HG03139 (cell line): ENCODE measurements around the gene PDZD2.

Experiments
- ATAC-seq: cut with Tn5 transposase; IDR thresholded peaks from one replicate; pipeline ENCODE4 v1.9.1; 2021; ENCODE audit not compliant: unreplicated experiment

The PDZD2 gene

GRCh38 chr5:31913808-31914207, 274.9 kb downstream of the PDZD2 start:
- no peak for ATAC-seq

- no peak for ATAC-seq
Measured at GRCh38 chr5:31916327-31916726, 277.4 kb downstream of the PDZD2 start.

- ATAC-seq, result no peak
Measured at GRCh38 chr5:31918739-31919138, 279.8 kb downstream of the PDZD2 start.

GRCh38 chr5:31921852-31922305, 282.9 kb downstream of the PDZD2 start:
- ATAC-seq, result no peak

- ATAC-seq, result no peak
Measured at GRCh38 chr5:31924005-31924404, 285.1 kb downstream of the PDZD2 start.

DNA sequence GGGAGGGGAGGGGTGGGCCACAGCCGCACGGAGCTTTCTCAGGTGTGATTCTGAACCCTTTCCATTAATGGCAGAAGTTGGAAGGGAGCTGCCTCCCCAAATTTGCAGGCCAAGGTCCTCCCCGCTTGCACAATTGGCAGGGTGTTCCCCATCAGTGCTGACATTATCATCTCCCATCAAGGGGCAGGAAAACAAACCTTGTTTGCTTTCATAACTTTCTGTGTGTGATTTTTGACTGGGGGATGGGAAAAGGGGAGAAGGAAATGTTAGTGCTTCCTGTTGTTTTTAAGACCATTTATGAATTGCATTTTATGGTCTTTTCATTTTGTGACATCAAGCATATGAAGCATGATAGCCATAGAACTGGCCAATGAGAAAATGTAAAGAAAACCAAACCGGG, 292.9 kb downstream of the PDZD2 start:
- ATAC-seq, result no peak

- no peak for ATAC-seq
Measured at GRCh38 chr5:31934156-31934555, 295.2 kb downstream of the PDZD2 start.

DNA sequence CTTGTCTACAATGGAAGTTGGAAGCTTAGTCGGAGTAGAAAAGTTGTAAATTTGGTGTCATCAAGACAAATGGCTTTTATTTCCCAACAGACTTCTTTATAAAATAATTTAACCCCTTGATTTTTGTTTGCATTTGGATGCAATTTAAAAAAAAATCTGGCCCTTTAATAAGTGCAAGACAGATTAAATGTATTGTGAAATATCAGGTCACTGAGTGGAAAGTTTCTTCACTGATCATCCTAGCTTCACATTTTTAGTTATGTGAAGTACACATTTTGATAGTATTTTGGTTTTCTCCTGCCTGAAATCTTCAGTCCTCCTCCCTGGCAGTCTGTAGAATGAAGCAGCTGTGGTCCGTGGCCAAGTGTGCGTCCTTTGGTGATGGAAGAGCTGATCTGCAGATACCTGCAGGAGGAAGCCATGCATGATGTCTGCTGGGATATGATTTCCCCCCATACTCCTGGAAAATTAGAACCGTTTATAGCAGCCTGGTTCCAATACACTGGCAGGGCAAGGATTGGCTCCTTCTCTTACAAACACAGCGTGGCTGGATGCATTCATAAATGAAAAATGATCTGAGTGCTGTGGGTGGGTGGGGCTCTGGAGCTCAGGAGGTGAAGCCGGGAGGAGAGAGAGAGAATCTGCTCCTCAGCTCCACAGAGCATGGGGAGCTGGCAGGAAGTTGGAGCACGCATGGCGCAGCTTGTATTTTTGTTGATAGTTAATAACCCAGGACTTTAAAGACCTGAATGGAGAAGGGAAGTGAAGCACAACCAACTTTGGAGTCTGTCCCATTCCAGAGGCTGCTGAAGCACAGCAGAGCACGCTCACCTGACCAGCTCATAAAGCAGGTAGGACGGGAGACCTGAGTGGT, 296.8 kb downstream of the PDZD2 start:
- no peak for ATAC-seq

DNA sequence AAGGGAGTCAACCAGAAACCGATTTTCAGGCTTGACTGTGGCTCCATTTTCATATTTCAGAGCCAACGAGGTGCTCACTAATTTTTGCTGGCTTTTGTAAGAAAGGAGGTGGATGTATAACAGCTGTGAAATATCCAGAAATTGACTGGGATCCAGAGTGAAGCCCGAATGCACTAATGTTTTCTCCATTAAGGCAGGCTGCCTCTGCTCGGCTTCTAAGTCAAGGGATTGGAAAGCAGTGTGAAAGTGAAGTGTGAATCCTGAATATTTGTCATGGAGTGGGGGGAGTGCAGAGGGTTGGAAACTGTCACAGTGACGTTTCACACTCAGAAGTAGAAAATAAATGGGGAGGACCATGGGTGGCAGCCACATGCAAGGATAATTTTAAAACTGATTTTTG, 297.8 kb downstream of the PDZD2 start:
- ATAC-seq, result no peak

- ATAC-seq, result no peak
Measured at GRCh38 chr5:31937226-31937625, 298.3 kb downstream of the PDZD2 start.

DNA sequence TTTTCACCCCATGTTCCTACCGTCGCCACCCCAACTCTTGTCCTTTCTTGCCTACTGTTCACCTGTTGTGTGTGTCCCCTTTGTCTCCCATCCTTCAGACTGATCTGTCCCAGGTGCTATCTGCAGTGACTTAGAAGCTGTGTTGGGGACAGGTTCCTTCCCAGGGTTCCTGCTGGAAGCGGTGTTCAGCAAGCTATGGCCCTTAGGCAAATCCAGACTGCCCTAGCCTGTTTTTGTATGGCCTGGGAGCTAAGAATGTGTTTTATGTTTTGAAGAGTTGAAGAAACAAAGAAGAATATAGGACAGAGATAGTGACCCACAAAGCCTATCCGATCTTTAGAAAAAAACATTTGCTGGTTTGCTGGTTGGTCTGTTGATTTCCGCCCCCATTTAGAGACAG, 298.8 kb downstream of the PDZD2 start:
- ATAC-seq, result no peak

DNA sequence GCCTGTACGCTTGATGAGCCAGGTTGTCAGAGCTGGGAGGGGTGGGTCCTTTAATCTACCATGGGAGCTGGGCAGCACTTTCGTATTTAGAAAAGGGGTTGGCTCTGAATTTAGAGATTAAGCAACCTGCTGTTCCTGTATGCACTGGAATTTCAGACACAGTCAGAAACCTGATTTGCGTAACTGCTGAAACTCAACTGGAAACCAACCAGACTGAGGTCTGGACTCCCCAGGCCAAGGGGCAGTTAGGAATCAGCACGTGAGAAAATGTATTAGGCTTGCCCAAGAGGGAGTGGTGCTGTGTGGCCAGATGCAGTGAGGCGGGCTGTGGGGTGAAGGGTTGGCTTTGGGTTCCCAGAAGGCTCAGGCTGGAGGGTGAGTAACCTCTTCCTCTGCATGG, 300.2 kb downstream of the PDZD2 start:
- no peak for ATAC-seq

DNA sequence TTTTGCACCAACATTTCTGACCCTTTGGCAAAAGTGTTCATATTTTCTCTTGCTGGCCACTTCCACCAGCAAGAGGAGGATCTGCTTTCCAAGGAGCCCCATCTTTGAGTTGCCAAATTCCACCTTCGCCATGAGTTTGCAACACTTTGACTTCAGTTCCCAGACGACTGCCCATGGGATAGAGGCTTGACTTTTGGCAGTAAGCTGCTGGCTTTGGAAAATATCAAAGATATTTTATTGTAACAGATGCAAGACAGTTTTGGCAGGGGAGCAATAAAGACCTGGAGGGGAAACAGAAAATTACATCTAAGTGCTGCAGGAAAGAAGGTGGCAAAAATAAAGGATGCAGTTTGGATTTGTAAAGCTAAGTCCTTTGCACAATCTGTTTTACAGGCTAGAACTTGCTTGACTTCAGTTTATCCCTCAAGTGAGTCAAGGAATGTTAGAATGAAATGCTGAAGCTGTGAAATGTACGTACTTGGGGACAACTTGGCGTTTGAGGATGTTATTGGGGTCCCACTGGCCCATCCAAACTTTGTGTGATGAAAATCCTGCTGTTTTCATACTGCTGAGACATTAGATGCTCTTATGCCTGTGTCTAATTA, 302.3 kb downstream of the PDZD2 start:
- no peak for ATAC-seq

DNA sequence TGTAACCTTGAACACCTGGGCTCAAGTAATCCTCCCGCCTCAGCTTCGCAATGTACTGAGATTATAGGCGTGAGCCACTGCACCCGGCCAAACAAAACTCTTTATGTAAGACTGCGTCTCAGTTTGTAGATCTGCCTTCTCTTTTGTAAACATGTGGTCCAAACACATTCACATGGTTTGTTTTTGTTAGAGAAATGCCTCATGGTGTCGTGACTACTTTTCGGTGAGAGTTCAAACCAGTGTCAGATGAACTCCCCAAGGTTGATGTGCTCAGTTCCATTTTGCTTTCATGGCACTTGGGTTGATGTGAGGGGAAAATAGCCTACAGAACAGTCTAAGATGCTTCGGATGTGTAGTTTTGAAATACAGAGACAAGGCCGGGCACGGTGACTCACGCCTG, 303.6 kb downstream of the PDZD2 start:
- ATAC-seq, result no peak

DNA sequence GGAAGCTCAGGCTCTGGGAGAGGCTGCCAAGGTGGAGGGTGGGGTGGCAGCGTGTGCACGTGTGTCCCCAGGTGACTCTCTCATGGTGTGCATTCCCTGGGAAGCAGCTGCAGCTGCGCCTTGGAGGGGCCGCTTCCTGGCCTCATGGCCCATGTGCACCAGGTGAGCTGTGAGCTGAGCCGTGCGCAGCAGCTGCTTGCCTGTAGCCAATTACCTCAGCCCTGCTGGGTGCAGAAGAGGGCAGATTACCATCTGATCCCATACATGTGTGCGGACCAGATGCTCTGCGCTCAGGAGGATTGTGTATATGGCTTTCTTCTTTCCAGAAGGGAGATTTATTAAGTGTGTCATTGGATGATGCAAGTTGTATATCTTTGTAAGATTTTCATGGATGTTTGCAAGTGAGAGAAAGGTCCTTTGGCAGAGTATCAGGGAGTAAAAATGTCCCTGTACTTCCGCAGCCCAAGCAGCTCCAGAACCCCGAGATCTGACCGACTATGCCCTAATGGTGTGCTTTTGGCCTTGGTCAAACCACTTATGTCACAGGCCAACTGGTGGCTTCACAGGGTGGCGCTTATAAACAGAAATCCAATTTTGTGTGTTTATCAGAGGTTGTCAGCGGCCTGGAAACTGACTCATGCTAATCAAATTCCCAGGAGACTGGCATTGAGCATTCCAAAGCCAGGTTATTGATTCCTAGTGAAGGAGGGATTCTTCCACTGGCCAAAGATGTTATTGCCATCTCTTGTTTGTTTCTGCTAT, 305.9 kb downstream of the PDZD2 start:
- no peak for ATAC-seq

GRCh38 chr5:31948006-31948405, 309.1 kb downstream of the PDZD2 start:
- no peak for ATAC-seq

- no peak for ATAC-seq
Measured at GRCh38 chr5:31952067-31952466, 313.1 kb downstream of the PDZD2 start.

- no peak for ATAC-seq
Measured at GRCh38 chr5:31954091-31954490, 315.2 kb downstream of the PDZD2 start.

DNA sequence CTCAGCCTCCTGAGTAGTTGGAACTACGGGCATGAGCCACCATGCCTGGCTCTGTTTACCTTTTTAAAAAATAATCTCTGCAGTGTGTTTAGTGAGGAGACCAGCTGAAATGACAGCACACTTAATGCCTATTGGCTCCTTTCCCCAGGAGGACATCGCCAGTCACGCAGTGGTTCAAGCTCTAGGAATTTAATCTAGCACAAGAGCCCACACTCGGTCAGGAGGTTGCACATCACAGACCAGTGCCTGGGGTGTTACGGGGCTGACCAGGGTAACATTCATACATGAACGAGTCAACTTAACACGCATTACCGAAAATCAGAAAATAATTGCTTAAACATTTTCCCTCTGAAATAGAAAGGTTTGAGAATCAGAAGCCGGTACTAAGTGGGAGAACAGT, 318.2 kb downstream of the PDZD2 start:
- no peak for ATAC-seq

- no peak for ATAC-seq
Measured at GRCh38 chr5:31962351-31962751, 323.4 kb downstream of the PDZD2 start.

DNA sequence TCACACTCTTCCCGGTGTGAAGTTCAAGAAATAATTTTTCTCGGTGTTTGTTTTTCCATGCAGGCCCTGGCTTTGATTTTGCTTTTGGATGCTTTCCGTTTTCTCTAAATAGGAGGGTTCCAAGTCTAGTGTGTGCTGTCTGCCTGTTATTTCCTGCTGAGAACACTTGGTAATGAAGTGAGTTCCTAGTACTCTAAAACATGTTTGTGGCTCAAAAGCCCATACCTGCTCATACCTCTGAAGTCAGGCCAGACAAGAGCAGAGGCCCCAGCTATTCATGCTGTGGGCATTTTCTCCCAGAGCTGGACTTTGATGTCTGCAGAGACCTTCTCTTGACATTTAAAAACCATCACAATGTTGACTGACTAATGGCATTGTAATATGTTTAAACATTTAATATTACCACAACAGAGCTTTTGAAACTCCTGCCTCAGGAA, 324.0 kb downstream of the PDZD2 start:
- no peak for ATAC-seq
